Measurements from ENCODE around the gene TLL2. TPM values are rescaled to one million over a fixed set of nuclear protein-coding genes. Genes with fewer than 3 reads are reported as not detected.

The TLL2 gene
- total and polyA plus RNA-seq, 9 donors, result 0.53 to 1.8 (median 1.1) TPM

DNA sequence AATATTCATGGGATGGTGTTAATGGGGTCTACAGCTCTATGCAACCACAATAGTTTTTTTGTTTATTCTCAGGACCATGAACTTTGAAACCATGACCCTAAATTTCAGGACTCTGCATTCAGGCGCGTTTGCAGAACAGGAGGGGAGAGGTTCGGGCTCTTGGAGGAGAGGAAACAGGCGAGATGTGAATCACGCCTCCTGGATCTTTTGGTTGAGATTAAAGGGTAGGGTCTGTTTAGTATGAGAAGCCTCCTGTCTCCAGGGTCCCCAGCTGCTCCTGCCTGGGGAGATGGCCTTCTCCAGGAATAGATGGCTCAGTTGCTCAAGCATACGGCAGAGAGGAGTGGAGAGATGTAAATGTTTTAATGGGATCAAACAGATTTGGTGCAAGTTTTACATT is 18.2 kb downstream of the TLL2 start:
- no peaks in the 10 kb centered on the region for H3K4me1 ChIP-seq (ENCODE audit: control insufficient read depth, insufficient read depth, low read length)
- no peaks in the 10 kb centered on the region for H3K36me3 ChIP-seq (ENCODE audit: control insufficient read depth, insufficient read depth, low read length)
- H3K9me3 ChIP-seq (replicated peaks; ENCODE audit: control insufficient read depth, low read depth, low read length), result no peaks in the 10 kb centered on the region
- no peak overlapping the region for H3K4me3 ChIP-seq (ENCODE audit: low read length)
- no peak for DNase-seq
- no peak overlapping the region for H3K27ac ChIP-seq (ENCODE audit: low read length)
- WGBS (ENCODE audit: insufficient coverage), result 82% methylated on average over 4 of the region's 6 CpGs
- H3K27me3 ChIP-seq (ENCODE audit: control insufficient read depth, insufficient read depth, low read length), result peaks cover 2% of the 10 kb centered on the region

- DNase-seq, result no peak
- Histone ChIP-seq H3K9me3 (replicated peaks; ENCODE audit: control insufficient read depth, low read depth, low read length) (no peaks in the 10 kb centered on the region), H3K36me3 (ENCODE audit: control insufficient read depth, insufficient read depth, low read length) (no peaks in the 10 kb centered on the region), H3K27me3 (ENCODE audit: control insufficient read depth, insufficient read depth, low read length) (peaks cover 2% of the 10 kb centered on the region), H3K27ac (ENCODE audit: low read length) (no peak overlapping the region), H3K4me1 (ENCODE audit: control insufficient read depth, insufficient read depth, low read length) (no peaks in the 10 kb centered on the region), H3K4me3 (ENCODE audit: low read length) (no peak overlapping the region)
- WGBS (ENCODE audit: insufficient coverage), result 44% methylated on average over 1 of the region's 4 CpGs
Measured at GRCh38 chr10:96494694-96495093, 19.0 kb downstream of the TLL2 start.

- 85% methylated on average over 10 of the region's 12 CpGs for WGBS (ENCODE audit: insufficient coverage)
- no peak overlapping the region for H3K4me3 ChIP-seq (ENCODE audit: low read length)
- H3K27me3 ChIP-seq (ENCODE audit: control insufficient read depth, insufficient read depth, low read length), result peaks cover 2% of the 10 kb centered on the region
- no peak overlapping the region for H3K27ac ChIP-seq (ENCODE audit: low read length)
- no peaks in the 10 kb centered on the region for H3K36me3 ChIP-seq (ENCODE audit: control insufficient read depth, insufficient read depth, low read length)
- no peaks in the 10 kb centered on the region for H3K4me1 ChIP-seq (ENCODE audit: control insufficient read depth, insufficient read depth, low read length)
- H3K9me3 ChIP-seq (replicated peaks; ENCODE audit: control insufficient read depth, low read depth, low read length), result no peaks in the 10 kb centered on the region
- no peak for DNase-seq
Measured at GRCh38 chr10:96493871-96494525, 19.7 kb downstream of the TLL2 start.

DNA sequence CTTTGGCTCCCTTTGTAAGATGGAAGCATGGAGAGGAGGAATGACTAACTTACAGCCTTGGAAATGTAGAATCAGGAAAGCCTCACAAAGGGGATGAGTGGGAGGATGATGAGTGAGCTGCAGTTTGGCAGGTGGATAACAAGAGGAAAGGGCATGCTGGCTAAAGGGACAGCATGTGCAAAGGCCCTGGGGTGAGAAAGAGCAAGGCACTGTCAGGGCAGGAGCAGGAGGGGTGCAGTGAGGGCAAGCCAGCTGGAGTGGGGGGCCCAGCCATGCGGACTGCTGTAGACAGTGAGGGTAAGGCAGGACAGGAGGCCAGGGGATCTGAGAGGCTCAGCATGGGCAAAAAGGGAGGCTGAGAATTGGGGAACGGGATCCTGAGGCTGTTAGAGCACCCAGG is 20.5 kb downstream of the TLL2 start:
- no peaks in the 10 kb centered on the region for H3K36me3 ChIP-seq (ENCODE audit: control insufficient read depth, insufficient read depth, low read length)
- no peak for DNase-seq
- 92% methylated on average over 1 of the region's 2 CpGs for WGBS (ENCODE audit: insufficient coverage)
- H3K4me3 ChIP-seq (ENCODE audit: low read length), result no peak overlapping the region
- no peaks in the 10 kb centered on the region for H3K9me3 ChIP-seq (replicated peaks; ENCODE audit: control insufficient read depth, low read depth, low read length)
- no peaks in the 10 kb centered on the region for H3K4me1 ChIP-seq (ENCODE audit: control insufficient read depth, insufficient read depth, low read length)
- H3K27ac ChIP-seq (ENCODE audit: low read length), result no peak overlapping the region
- peaks cover 2% of the 10 kb centered on the region for H3K27me3 ChIP-seq (ENCODE audit: control insufficient read depth, insufficient read depth, low read length)

- H3K4me3 ChIP-seq (ENCODE audit: low read length), result no peak overlapping the region
- 63% methylated on average over 1 of the region's 3 CpGs for WGBS (ENCODE audit: insufficient coverage)
Measured at GRCh38 chr10:96491303-96491702, 22.4 kb downstream of the TLL2 start.

GRCh38 chr10:96488161-96488935 is 25.4 kb downstream of the TLL2 start:
- no peak overlapping the region for H3K27ac ChIP-seq (ENCODE audit: low read length)
- no peak overlapping the region for H3K4me3 ChIP-seq (ENCODE audit: low read length)
- WGBS (ENCODE audit: insufficient coverage), result 87% methylated on average over 13 of the region's 14 CpGs
- H3K27me3 ChIP-seq (ENCODE audit: control insufficient read depth, insufficient read depth, low read length), result peaks cover 13% of the 10 kb centered on the region
- H3K36me3 ChIP-seq (ENCODE audit: control insufficient read depth, insufficient read depth, low read length), result no peaks in the 10 kb centered on the region
- no peak for DNase-seq
- H3K9me3 ChIP-seq (replicated peaks; ENCODE audit: control insufficient read depth, low read depth, low read length), result no peaks in the 10 kb centered on the region
- no peaks in the 10 kb centered on the region for H3K4me1 ChIP-seq (ENCODE audit: control insufficient read depth, insufficient read depth, low read length)

More at GRCh38 chr10:96491303-96491702, 22.4 kb downstream of the TLL2 start:
- Histone ChIP-seq H3K9me3 (replicated peaks; ENCODE audit: control insufficient read depth, low read depth, low read length) (no peaks in the 10 kb centered on the region), H3K4me1 (ENCODE audit: control insufficient read depth, insufficient read depth, low read length) (no peaks in the 10 kb centered on the region), H3K27me3 (ENCODE audit: control insufficient read depth, insufficient read depth, low read length) (peaks cover 10% of the 10 kb centered on the region), H3K36me3 (ENCODE audit: control insufficient read depth, insufficient read depth, low read length) (no peaks in the 10 kb centered on the region), H3K27ac (ENCODE audit: low read length) (no peak overlapping the region)
- DNase-seq, result no peak

DNA sequence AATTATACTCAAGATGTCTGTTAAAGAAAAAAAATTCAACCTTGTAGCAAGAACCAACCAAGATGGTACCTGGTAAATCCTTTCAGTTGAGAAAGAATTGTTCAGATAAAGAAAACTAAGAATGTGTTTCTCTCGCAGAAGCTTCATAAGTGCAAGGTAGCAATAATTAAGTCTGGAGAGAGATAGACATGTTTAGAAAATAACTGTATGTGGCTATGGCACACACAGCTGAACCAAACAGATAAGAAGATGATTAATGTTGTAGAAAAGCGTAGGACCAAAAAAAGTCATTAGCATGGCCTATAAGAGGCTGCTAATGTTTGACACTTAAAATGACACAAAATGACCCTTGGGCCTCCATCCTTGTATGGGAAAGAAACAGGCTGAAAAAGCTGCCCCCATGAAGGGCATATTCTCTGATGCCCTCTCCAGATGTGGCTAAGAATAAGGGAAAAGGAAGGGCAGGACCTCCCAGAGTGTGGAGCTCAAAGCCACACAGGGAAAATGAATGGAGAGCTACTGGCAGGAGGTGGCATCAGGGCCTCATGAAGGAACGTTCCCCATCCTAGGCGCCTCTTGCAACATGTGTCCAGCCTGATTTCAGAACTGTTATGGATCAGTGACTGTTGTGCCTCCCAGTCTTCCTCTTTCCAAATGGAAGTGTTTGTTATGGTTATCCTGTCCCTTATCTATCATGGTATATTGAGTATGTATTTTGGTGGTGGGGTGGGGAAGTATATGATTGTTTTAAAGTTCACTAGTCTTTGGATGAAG is 30.7 kb downstream of the TLL2 start:
- no peaks in the 10 kb centered on the region for H3K4me1 ChIP-seq (ENCODE audit: control insufficient read depth, insufficient read depth, low read length)
- H3K27me3 ChIP-seq (ENCODE audit: control insufficient read depth, insufficient read depth, low read length), result peaks cover 19% of the 10 kb centered on the region
- no peak for DNase-seq
- no peaks in the 10 kb centered on the region for H3K36me3 ChIP-seq (ENCODE audit: control insufficient read depth, insufficient read depth, low read length)
- no peaks in the 10 kb centered on the region for H3K9me3 ChIP-seq (replicated peaks; ENCODE audit: control insufficient read depth, low read depth, low read length)
- no peak overlapping the region for H3K4me3 ChIP-seq (ENCODE audit: low read length)
- no peak overlapping the region for H3K27ac ChIP-seq (ENCODE audit: low read length)
- WGBS (ENCODE audit: insufficient coverage), result 100% methylated on average over 2 of the region's 4 CpGs

DNA sequence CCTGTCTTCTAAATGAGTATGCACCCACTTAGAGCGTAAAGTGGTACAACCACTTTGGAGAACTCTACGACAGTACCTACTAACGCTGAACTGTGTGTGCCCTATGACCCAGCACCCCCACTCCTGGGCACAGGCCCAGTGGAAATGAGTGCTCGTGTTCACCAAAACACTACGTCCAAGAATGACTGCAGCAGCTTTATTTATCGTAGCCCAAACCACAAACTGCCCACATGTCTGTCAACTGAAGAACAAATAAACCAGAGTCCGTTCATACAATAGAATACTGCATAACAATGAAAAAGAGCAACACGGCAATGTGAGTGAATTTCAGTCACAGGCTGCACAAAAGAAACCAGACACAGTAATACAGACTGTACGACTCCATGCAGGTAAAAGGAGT is 35.4 kb downstream of the TLL2 start:
- H3K27me3 ChIP-seq (ENCODE audit: control insufficient read depth, insufficient read depth, low read length), result peaks cover 23% of the 10 kb centered on the region
- no peaks in the 10 kb centered on the region for H3K9me3 ChIP-seq (replicated peaks; ENCODE audit: control insufficient read depth, low read depth, low read length)
- H3K4me1 ChIP-seq (ENCODE audit: control insufficient read depth, insufficient read depth, low read length), result no peaks in the 10 kb centered on the region
- 92% methylated on average over 4 of the region's 9 CpGs for WGBS (ENCODE audit: insufficient coverage)
- H3K36me3 ChIP-seq (ENCODE audit: control insufficient read depth, insufficient read depth, low read length), result no peaks in the 10 kb centered on the region
- no peak overlapping the region for H3K27ac ChIP-seq (ENCODE audit: low read length)
- H3K4me3 ChIP-seq (ENCODE audit: low read length), result no peak overlapping the region
- DNase-seq, result no peak

DNA sequence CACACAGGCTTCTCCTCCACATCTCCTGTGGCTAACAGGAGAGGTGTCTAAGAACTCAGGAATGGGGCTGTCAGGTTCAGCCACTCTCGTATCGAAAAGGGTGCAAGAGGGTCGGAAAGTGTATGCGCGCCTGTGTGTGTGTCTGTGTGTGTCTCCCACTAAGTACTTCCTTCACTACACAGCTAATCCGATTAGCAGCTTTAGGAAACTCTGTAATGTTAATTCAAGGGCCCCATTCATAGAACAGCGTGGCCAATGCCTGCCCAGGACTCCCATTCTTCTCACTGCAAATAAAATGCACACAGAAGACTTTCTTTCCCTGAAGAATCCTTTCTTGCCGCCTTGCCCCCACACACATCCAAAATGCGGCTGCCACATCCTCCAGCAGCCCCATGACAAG is 39.9 kb downstream of the TLL2 start:
- H3K27me3 ChIP-seq (ENCODE audit: control insufficient read depth, insufficient read depth, low read length), result peaks cover 17% of the 10 kb centered on the region
- H3K4me1 ChIP-seq (ENCODE audit: control insufficient read depth, insufficient read depth, low read length), result peaks cover 6% of the 10 kb centered on the region
- H3K36me3 ChIP-seq (ENCODE audit: control insufficient read depth, insufficient read depth, low read length), result no peaks in the 10 kb centered on the region
- H3K9me3 ChIP-seq (replicated peaks; ENCODE audit: control insufficient read depth, low read depth, low read length), result no peaks in the 10 kb centered on the region
- H3K4me3 ChIP-seq (ENCODE audit: low read length), result no peak overlapping the region
- no peak for DNase-seq
- H3K27ac ChIP-seq (ENCODE audit: low read length), result no peak overlapping the region
- WGBS (ENCODE audit: insufficient coverage), result no CpG with 5 or more reads among the region's 9 CpGs

DNA sequence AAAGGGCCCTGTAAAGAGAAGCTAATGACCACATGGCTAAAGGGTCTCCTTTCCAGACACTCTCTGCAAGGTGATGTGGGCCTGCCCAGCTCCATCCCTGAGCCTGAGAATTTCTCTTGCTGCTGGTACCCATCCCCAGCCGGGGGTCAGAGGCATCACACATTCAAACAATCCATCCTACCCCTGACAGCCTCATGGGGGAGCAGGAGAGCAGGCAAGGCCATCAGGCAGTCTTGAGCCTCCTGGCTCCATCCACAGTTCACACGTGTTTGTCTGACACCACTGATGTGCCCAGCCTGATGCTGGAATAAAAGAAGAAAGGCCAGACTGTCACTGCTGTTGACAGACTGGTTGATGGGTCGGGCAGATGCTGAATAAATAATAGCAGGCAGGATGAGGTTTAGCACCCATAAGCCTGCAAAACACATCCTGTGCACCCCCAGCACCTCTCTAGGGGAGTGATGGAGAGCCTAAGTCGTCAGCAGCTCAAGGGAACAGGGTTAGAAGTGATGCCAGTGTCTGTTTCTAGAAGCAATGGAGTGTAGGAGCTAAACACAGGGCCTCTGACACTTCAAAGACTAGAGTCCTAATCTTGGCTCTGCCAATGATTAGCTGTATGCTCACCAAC is 43.5 kb downstream of the TLL2 start:
- H3K27me3 ChIP-seq (ENCODE audit: control insufficient read depth, insufficient read depth, low read length), result peaks cover 24% of the 10 kb centered on the region
- H3K36me3 ChIP-seq (ENCODE audit: control insufficient read depth, insufficient read depth, low read length), result no peaks in the 10 kb centered on the region
- no CpG with 5 or more reads among the region's 4 CpGs for WGBS (ENCODE audit: insufficient coverage)
- DNase-seq, result no peak
- H3K4me1 ChIP-seq (ENCODE audit: control insufficient read depth, insufficient read depth, low read length), result peaks cover 6% of the 10 kb centered on the region
- H3K9me3 ChIP-seq (replicated peaks; ENCODE audit: control insufficient read depth, low read depth, low read length), result no peaks in the 10 kb centered on the region
- no peak overlapping the region for H3K4me3 ChIP-seq (ENCODE audit: low read length)
- no peak overlapping the region for H3K27ac ChIP-seq (ENCODE audit: low read length)

All from muscle of leg (tissue), 11 donors.